ENCODE data around the gene SIGLEC7. TPM values are rescaled to one million over a fixed set of nuclear protein-coding genes. Genes with fewer than 3 reads are reported as not detected.

The SIGLEC7 gene
- total and polyA plus RNA-seq, 10 donors = 6.8 to 59.9 (median 26.5) TPM

DNA sequence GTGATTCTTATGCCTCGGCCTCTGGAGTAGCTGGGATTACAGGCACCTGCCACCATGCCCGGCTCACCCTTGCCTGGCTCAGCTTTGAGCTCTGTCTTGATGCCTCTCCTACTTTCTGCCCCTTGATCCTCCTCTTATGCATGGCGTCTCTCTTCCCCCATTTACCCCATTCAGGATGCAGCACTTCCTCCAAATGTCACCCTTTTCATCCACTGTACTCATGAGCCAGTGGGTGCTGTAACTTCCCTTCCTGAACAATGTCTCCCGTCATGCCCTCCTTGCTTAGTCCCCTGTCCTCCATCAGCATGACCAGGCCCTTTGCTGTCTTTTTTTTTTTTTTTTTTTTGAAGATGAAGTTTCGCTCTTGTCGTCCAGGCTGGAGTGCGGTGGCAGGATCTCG is 20.8 kb upstream of the SIGLEC7 start:
- Histone ChIP-seq H3K27me3 (replicated peaks in 1 of 7) (peaks cover 0 to 4% (median 0%) of the 10 kb centered on the region in 7 donors), H3K9me3 (no peaks in the 10 kb centered on the region), H3K4me1 (peaks cover 0 to 65% (median 30%) of the 10 kb centered on the region in 6 donors), H3K4me3 (no peak overlapping the region), H3K27ac (peak overlapping the region in 7 of 8 donors; percentile 10 to 97 (median 90)), H3K36me3 (no peaks in the 10 kb centered on the region)
- 70 to 87% (median 76%) methylated on average over 8 of the region's 8 CpGs for WGBS, 5 donors
- peak in 1 of 3 donors; percentile 54 for TF ChIP-seq POLR2AphosphoS5 (IDR thresholded peaks at IDR 0.05)
- TF ChIP-seq, protein P1, sequence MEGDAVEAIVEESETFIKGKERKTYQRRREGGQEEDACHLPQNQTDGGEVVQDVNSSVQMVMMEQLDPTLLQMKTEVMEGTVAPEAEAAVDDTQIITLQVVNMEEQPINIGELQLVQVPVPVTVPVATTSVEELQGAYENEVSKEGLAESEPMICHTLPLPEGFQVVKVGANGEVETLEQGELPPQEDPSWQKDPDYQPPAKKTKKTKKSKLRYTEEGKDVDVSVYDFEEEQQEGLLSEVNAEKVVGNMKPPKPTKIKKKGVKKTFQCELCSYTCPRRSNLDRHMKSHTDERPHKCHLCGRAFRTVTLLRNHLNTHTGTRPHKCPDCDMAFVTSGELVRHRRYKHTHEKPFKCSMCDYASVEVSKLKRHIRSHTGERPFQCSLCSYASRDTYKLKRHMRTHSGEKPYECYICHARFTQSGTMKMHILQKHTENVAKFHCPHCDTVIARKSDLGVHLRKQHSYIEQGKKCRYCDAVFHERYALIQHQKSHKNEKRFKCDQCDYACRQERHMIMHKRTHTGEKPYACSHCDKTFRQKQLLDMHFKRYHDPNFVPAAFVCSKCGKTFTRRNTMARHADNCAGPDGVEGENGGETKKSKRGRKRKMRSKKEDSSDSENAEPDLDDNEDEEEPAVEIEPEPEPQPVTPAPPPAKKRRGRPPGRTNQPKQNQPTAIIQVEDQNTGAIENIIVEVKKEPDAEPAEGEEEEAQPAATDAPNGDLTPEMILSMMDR (IDR thresholded peaks at IDR 0.05 in 8 of 11, conservative IDR thresholded peaks at IDR 0.05 in 3 of 11) = no peak
- intact Hi-C loops (cut with DNase I; ENCODE audit: low total_unique reads) = no loop called here
- DNase-seq = peak; percentile 70

DNA sequence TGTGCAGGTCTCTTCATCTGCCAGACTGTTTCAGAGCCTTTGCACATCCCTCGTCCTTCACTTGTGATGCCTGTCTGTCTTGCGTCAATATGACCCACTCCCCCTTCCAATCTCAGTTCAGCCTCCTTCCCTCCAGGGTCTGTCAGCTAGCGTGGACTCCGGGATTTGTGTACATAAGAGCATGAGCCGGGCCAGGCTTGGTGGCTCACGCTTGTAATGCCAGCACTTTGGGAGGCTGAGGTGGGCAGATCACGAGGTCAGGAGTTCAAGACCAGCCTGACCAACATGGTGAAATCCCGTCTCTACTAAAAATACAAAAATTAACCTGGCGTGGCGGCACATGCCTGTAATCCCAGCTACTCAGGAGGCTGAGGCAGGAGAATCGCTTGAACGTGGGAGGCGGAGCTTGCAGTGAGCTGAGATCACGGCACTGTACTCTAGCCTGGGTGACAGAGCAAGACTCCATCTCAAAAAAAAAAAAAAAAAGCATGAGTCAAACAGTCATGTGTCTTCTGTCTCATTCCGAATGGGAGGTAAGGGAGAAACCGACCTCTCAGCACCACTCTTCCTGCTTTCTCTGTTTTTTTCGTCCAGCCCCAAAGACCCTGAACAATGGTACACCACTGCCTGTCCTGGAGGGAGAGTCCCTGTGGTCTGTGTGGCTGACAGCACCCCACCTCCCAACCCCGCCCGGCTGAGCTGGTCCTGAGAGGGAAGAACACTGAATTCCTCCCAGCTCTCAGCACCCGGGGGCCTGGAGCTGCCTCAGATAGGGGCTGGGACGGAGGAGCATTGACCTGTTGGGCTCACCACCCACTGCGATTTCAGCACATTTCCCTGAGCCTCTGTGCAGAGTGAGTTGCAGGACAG is 19.8 kb upstream of the SIGLEC7 start:
- WGBS, 5 donors = 81 to 85% (median 83%) methylated on average over 22 of the region's 22 CpGs
- peaks cover 0 to 72% (median 30%) of the 10 kb centered on the region in 6 donors for H3K4me1 ChIP-seq
- H3K9me3 ChIP-seq = no peaks in the 10 kb centered on the region
- intact Hi-C loops (cut with DNase I; ENCODE audit: low total_unique reads) = no loop called here
- TF ChIP-seq POLR2A (IDR thresholded peaks at IDR 0.05) (no peak), POLR2AphosphoS5 (IDR thresholded peaks at IDR 0.05) (peak in 2 of 3 donors; percentile 46 to 47)
- TF ChIP-seq, protein P1 (IDR thresholded peaks at IDR 0.05 in 8 of 11, conservative IDR thresholded peaks at IDR 0.05 in 3 of 11) = no peak
- peak; percentile 78 for DNase-seq
- H3K4me3 ChIP-seq = peak overlapping the region in 1 of 8 donors; percentile 62
- peak overlapping the region; percentile 4 to 97 (median 88) for H3K27ac ChIP-seq
- peaks cover 0 to 4% (median 0%) of the 10 kb centered on the region in 7 donors for H3K27me3 ChIP-seq (replicated peaks in 1 of 7)
- peaks cover 0 to 2% (median 0%) of the 10 kb centered on the region in 6 donors for H3K36me3 ChIP-seq

DNA sequence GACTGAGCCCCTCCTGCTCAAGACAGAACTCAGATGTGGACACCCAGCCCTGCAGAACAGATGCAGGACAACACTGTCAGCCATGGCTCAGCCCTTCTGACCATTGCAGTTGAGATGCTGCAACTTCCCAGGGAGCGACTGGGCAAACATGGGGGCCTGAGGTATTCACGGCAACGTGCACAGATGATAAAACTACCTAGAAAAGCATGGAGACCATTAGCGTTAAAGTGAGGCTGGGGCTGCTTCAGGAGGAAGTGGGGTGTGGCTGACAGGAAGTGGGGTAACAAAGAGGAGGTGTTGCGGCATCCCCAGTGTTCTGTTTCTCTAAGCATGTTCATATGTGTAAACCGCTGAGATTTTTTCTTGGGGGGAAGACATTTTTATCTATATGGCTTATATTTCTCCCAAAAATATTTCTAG is 18.7 kb upstream of the SIGLEC7 start:
- H3K27me3 ChIP-seq (replicated peaks in 1 of 7) = peaks cover 0 to 4% (median 0%) of the 10 kb centered on the region in 7 donors
- H3K27ac ChIP-seq = peak overlapping the region; percentile 4 to 97 (median 88)
- H3K4me3 ChIP-seq = peak overlapping the region in 2 of 8 donors; percentile 6 to 62
- DNase-seq = peak; percentile 85
- peaks cover 0 to 10% (median 0%) of the 10 kb centered on the region in 6 donors for H3K36me3 ChIP-seq
- H3K4me1 ChIP-seq = peaks cover 0 to 83% (median 30%) of the 10 kb centered on the region in 6 donors
- intact Hi-C loops (cut with DNase I; ENCODE audit: low total_unique reads) = no loop called here
- WGBS, 5 donors = 23 to 43% (median 34%) methylated on average over 6 of the region's 6 CpGs
- H3K9me3 ChIP-seq = no peaks in the 10 kb centered on the region
- TF ChIP-seq POLR2AphosphoS5 (IDR thresholded peaks at IDR 0.05) = peak in 1 of 3 donors; percentile 68
- TF ChIP-seq, protein P1 (IDR thresholded peaks at IDR 0.05 in 8 of 11, conservative IDR thresholded peaks at IDR 0.05 in 3 of 11) = no peak

DNA sequence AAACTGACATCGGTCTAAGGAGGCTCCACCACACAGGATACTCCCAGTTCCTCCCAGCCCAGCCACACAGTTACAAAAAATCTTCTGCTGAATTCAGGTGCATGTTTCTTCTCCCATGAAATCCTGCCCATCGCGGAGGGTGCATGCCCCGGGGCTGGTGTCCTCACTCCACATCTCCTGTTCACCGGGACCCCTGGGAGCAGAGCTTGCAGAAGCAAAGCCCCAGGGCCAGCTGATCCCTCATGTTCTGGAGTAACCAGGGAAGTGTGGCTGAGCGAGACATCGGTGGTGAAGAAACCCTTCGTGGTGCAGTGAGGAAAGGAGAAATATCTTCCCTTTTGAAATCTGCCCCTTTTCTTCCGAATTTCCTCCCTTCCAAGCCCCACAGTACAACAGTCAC is 18.3 kb upstream of the SIGLEC7 start:
- Histone ChIP-seq H3K9me3 (no peaks in the 10 kb centered on the region), H3K27me3 (replicated peaks in 1 of 7) (peaks cover 0 to 4% (median 0%) of the 10 kb centered on the region in 7 donors), H3K4me1 (peaks cover 0 to 87% (median 30%) of the 10 kb centered on the region in 6 donors), H3K27ac (peak overlapping the region; percentile 4 to 97 (median 88)), H3K36me3 (peaks cover 0 to 15% (median 0%) of the 10 kb centered on the region in 6 donors), H3K4me3 (peak overlapping the region in 2 of 8 donors; percentile 6 to 62)
- TF ChIP-seq POLR2A (IDR thresholded peaks at IDR 0.05) (no peak), POLR2AphosphoS5 (IDR thresholded peaks at IDR 0.05) (no peak)
- TF ChIP-seq, protein P1 (IDR thresholded peaks at IDR 0.05 in 8 of 11, conservative IDR thresholded peaks at IDR 0.05 in 3 of 11) = no peak
- DNase-seq = peak; percentile 82
- intact Hi-C loops (cut with DNase I; ENCODE audit: low total_unique reads) = no loop called here
- 49 to 64% (median 59%) methylated on average over 9 of the region's 9 CpGs for WGBS, 5 donors

All from spleen (tissue), 11 donors.